GM10248 (cell line): ENCODE measurements around the gene CHRD.

Experiments used
- CTCF ChIA-PET: fragments of 300-600 bp; sonication (Branson Sonifier 250); formaldehyde crosslinking; extraction: SDS; loops from one replicate; lab custom pipeline; 2021; ENCODE audit warnings: antibody characterized with exemption; lab: Yijun Ruan, JAX
- POLR2A ChIA-PET: fragments of 350-650 bp; sonication (Branson Sonifier 250); formaldehyde crosslinking; extraction: SDS; loops from one replicate; lab custom pipeline; 2020; ENCODE audit warnings: antibody characterized with exemption; lab: Yijun Ruan, JAX
- DNase-seq: peaks from one replicate; pipeline ENCODE4 v3.0.0; 2012; ENCODE audit errors: extremely low spot score
- CTCF ChIP-seq: IDR thresholded peaks from 2 replicates; pipeline ENCODE4 v1.5.1; 2012; ENCODE audit warnings: mild to moderate bottlenecking, low read depth; ENCODE audit errors: extremely low read depth, missing control alignments, control extremely low read depth

Gene CHRD

GRCh38 chr3:184359610-184360009 lies 20.2 kb upstream of the CHRD start:
- TF ChIP-seq CTCF = no peak
- ChIA-PET POLR2A (interaction anchor here (0.6 kb wide), 1 partner anchor 19 kb away, joined by 6 read pairs; no protein-coding TSS in a partner anchor), CTCF (interaction anchor here (1.1 to 2.8 kb wide), 4 partner anchors 12 to 183 kb away, joined by 3 to 10 read pairs (median 4); no protein-coding TSS in a partner anchor)
- DNase-seq = no peak

GRCh38 chr3:184360070-184360928 lies 19.6 kb upstream of the CHRD start:
- CTCF ChIA-PET = interaction anchor here (1.1 to 2.8 kb wide), 6 partner anchors 11 to 182 kb away, joined by 3 to 10 read pairs (median 4); no protein-coding TSS in a partner anchor
- POLR2A ChIA-PET = interaction anchor here (0.6 kb wide), 2 partner anchors 19 to 141 kb away, joined by 3 to 6 read pairs; no protein-coding TSS in a partner anchor
- TF ChIP-seq CTCF = no peak

GRCh38 chr3:184360929-184361531 lies 18.8 kb upstream of the CHRD start:
- no peak for DNase-seq
- CTCF ChIA-PET = interaction anchor here (1.4 to 2.8 kb wide), 6 partner anchors 7 to 181 kb away, joined by 3 to 10 read pairs (median 7); no protein-coding TSS in a partner anchor
- TF ChIP-seq CTCF = no peak
- POLR2A ChIA-PET = no interaction called here

More at GRCh38 chr3:184360070-184360928, 19.6 kb upstream of the CHRD start:
- no peak for DNase-seq

- ChIA-PET POLR2A (no interaction called here), CTCF (interaction anchor here (0.9 to 2.3 kb wide), 9 partner anchors 8 to 466 kb away, joined by 3 to 10 read pairs (median 4); partner anchors contain the start of gene FAM131A)
- DNase-seq = peak; percentile 79
- TF ChIP-seq CTCF = no peak
Measured at GRCh38 chr3:184361532-184361931, 18.3 kb upstream of the CHRD start, which contains the start of the genes CLCN2 and POLR2H. CLCN2 (minus strand) TSS chr3:184361605; CDS start chr3:184361479, 126 bp downstream. POLR2H (plus strand) TSS chr3:184361710; CDS start chr3:184363493, 1,783 bp downstream.

- TF ChIP-seq CTCF = no peak
- CTCF ChIA-PET = interaction anchor here (0.9 to 2.3 kb wide), 8 partner anchors 8 to 467 kb away, joined by 3 to 10 read pairs (median 4); partner anchors contain the start of gene FAM131A
- DNase-seq = peak; percentile 50
- POLR2A ChIA-PET = interaction anchor here (0.5 kb wide), 1 partner anchor 483 kb away, joined by 3 read pairs; no protein-coding TSS in a partner anchor
Measured at GRCh38 chr3:184361932-184362667, 17.8 kb upstream of the CHRD start.
